Activated CD4-positive, alpha-beta T cell treated with anti-CD3 and anti-CD28 coated beads, Interleukin-2, amount 10 ng/mL, durations not matched to agents 7 days and 5 days (primary cell): ENCODE measurements around the gene MEX3D. TPM values are rescaled to one million over a fixed set of nuclear protein-coding genes. Genes with fewer than 3 reads are reported as not detected.
"Not testable (repeated sequence)": the region's sequence is repeated elsewhere in the genome, so short reads cannot be mapped to it uniquely, and the experiment has no call there.

Source experiments
- CTCF ChIA-PET: fragments of 350-600 bp; sonication (Branson Sonifier 250); formaldehyde crosslinking; loops from one replicate; lab custom pipeline; 2021; ENCODE audit warnings: antibody characterized with exemption; lab: Charles Lee
- POLR2A ChIA-PET: fragments of 350-600 bp; sonication (Branson Sonifier 250); formaldehyde crosslinking; loops from one replicate; lab custom pipeline; 2021; ENCODE audit warnings: antibody characterized with exemption; lab: Charles Lee
- DNase-seq: peaks from one replicate; pipeline ENCODE4 v3.0.0-alpha.2; 2020
- H3K27ac Mint-ChIP-seq: one replicate; pipeline ENCODE4 v1.8.0; 2021; ENCODE audit warnings: mild to moderate bottlenecking, moderate library complexity, mixed read lengths
- H3K27me3 Mint-ChIP-seq: one replicate; pipeline ENCODE4 v1.8.0; 2021; ENCODE audit warnings: mixed read lengths
- H3K36me3 Mint-ChIP-seq: one replicate; pipeline ENCODE4 v1.8.0; 2021; ENCODE audit warnings: low read depth, mixed read lengths
- H3K4me1 Mint-ChIP-seq: one replicate; pipeline ENCODE4 v1.8.0; 2021; ENCODE audit warnings: mixed read lengths
- H3K4me3 Mint-ChIP-seq: one replicate; pipeline ENCODE4 v1.8.0; 2021; ENCODE audit warnings: mild to moderate bottlenecking, moderate library complexity, mixed read lengths
- H3K9me3 Mint-ChIP-seq: one replicate; pipeline ENCODE4 v1.8.0; 2021; ENCODE audit warnings: mixed read lengths
- total RNA-seq, 2 experiments: library from RNA; stranded (reverse); gene quantifications; one replicate each; pipeline ENCODE4 v1.2.3, GENCODE V29; 2021

Gene MEX3D
- total RNA-seq, 2 experiments from 2014 or later: 10.0 to 12.1 TPM

DNA sequence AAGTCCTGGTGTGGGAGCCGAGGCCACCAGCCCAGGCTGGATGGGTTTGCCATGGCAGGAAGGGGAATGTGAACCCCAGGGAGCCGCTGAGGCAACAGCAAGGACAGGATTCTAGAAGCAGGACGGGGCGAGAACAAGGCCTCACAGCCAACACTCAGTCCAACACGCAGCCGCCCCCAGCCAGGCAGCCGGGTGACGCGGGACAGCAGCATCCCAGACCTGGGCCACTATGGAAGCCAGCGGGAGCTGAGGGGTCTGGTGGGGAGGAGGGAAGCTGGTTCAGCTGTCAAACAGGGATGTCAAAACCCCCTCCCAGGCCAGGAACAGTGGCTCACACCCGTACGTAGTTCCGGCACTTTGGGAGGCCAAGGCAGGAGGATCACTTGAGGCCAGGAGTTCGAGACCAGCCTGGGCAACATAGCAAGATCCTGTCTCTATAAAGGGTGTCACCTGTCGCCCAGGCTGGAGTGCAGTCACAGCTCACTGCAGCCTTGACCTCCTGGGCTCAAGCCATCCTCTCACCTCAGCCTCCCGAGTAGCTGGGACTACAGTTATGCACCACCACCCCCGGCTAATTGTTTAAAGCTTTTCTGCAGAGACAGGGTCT, 6.8 kb downstream of the MEX3D start:
- ChIA-PET POLR2A (no interaction called here), CTCF (interaction anchor here (1.0 kb wide), 1 partner anchor 265 kb away, joined by 5 read pairs; no protein-coding TSS in a partner anchor)
- no peak overlapping the region for H3K4me3 Mint-ChIP-seq

DNA sequence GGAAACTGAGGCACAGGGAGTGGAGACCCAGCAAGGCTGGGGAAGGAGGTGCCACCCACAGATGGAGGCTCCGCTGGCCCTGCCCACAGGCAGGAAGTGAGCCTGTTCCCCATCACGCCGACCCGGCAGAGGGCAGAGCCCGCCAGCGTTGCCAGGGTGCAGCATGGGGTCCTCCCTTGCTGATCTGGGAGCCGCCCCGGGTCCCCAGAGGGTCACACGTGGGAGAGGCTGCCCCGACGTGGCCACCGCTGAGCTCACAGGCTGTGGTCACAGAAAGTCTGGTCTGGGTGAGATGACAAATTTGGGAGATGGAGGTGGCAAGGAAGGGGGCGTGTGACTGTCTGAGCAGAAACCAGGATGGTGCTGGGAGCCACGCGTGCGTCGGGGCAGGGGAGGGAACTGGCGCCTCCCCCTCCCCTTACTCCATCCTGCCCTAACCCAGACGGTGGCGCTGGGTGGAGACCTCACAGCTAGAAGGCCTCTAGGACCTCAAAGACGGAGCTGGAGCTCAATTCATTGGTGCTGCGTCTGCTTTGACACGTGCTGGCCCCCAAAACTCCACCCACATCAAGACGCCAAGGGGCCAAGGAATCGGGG, 7.7 kb downstream of the MEX3D start:
- Mint-ChIP-seq H3K4me3 (no peak overlapping the region), H3K27me3 (peaks cover 1% of the 10 kb centered on the region), H3K9me3 (no peaks in the 10 kb centered on the region), H3K27ac (no peak overlapping the region), H3K36me3 (no peaks in the 10 kb centered on the region), H3K4me1 (peaks cover 3% of the 10 kb centered on the region)
- CTCF ChIA-PET: interaction anchor here (1.0 kb wide), 1 partner anchor 266 kb away, joined by 5 read pairs; no protein-coding TSS in a partner anchor
- POLR2A ChIA-PET: no interaction called here
- no peak for DNase-seq

More for the DNA sequence above, 6.8 kb downstream of the MEX3D start:
- H3K27me3 Mint-ChIP-seq: peaks cover 1% of the 10 kb centered on the region
- H3K27ac Mint-ChIP-seq: no peak overlapping the region
- no peaks in the 10 kb centered on the region for H3K9me3 Mint-ChIP-seq
- DNase-seq: no peak
- peaks cover 5% of the 10 kb centered on the region for H3K4me1 Mint-ChIP-seq
- H3K36me3 Mint-ChIP-seq: no peaks in the 10 kb centered on the region

DNA sequence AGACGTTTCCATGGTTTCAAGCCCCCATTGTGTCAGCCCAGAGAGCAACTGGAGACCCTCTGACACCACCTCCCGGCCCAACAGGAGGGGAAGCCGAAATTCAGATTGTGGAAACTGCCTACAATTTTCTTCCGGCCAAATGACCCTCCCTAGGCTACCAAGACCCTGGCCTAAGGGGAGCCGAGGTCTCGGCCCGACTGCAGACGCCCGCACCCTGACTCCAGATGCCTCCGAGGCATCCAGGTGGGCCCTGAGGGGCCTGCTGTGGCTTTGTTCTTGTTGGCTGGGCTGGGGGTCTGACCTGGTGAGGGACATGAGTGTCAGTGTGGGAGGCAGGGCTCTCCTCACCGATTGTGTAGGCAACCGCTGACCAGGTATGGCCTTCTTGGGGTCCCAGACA, 9.6 kb downstream of the MEX3D start:
- CTCF ChIA-PET: interaction anchor here (2.3 kb wide), 1 partner anchor 12 kb away, joined by 5 read pairs; no protein-coding TSS in a partner anchor
- no peaks in the 10 kb centered on the region for H3K36me3 Mint-ChIP-seq
- no peak overlapping the region for H3K27ac Mint-ChIP-seq
- POLR2A ChIA-PET: no interaction called here
- H3K9me3 Mint-ChIP-seq: no peaks in the 10 kb centered on the region
- peaks cover 3% of the 10 kb centered on the region for H3K4me1 Mint-ChIP-seq
- H3K27me3 Mint-ChIP-seq: no peaks in the 10 kb centered on the region
- no peak overlapping the region for H3K4me3 Mint-ChIP-seq
- DNase-seq: no peak

DNA sequence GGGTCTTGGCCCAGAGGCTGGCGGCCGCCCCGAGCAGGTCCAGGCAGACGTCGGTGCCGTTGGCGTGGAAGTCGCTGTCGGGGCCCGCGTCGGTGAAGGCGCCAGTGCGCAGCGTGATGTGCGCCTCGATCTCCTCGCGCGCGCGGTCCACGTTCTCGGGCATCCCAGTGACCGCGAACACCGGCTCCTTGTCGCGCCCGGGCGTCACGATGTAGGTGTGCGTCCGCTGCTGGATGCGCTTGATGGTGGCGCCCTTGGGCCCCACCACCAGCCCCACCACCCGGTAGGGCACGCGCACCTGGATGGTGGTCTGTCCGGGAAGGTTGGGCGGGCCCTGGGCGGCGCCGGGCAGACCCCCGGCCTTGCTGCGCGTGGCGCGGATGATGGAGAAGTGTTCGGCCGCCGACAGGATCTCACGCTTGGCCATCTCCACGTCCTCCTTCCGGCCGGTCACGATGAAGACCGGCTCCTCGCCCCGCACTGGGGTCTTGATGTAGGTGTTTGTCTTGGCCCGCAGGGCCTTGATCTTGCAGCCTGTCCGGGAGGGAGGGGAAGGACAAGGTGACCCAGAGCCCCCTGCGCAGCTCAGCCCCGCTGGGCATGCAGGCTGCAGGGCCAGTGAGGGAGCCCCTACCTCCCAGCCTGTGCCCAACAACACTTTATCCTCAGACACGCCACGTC, 11.6 kb downstream of the MEX3D start:
- ChIA-PET POLR2A (no interaction called here), CTCF (no interaction called here)
- Mint-ChIP-seq H3K27me3 (no peaks in the 10 kb centered on the region), H3K4me3 (no peak overlapping the region), H3K9me3 (no peaks in the 10 kb centered on the region), H3K36me3 (no peaks in the 10 kb centered on the region), H3K4me1 (peaks cover 3% of the 10 kb centered on the region), H3K27ac (no peak overlapping the region)
- no peak for DNase-seq

DNA sequence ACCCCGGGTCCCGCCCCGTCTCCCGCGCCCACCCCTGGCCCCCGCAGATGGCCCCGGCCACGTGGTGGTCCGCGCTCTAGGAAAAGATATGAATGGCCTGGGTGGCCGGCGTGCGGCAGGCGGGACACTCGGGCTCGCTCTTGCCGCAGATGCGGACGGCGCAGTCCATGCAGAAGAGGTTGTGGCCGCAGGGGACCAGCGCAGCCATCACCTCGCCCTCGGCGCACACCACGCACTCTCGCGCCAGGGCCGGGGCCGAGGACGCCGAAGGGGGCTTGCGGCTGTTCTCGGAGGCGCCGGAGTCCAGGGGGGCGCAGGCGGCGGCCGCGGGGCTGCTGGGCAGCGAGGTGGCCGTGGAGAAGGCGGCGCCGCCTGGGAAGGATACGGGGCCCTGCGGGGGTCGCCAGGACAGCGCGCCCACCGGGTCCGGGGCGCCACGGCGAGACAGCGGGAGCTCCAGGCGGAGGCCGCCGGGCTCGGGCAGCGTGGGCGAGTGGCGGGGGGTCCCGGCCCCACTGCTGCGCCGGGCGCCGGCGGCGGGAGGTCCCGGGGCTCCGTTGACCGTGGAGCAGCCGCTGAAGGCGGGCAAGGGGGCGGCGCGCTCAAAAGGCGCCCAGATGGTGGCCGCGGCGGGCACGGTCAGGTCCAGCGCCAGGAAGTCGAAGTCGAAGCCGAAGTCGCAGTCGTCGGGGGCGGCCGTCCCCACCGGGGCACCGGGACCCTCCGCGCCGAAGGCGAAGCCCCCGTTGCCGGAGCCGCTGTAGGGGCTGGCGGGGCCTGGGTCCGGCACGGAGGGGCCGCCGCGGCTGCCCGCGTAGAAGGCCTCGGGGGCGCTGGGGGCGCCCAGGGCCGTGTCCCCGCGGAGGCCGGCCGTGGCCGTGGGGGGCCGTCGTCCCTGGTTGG, 12.4 kb downstream of the MEX3D start:
- Mint-ChIP-seq H3K4me3 (no peak overlapping the region), H3K9me3 (no peaks in the 10 kb centered on the region)

DNA sequence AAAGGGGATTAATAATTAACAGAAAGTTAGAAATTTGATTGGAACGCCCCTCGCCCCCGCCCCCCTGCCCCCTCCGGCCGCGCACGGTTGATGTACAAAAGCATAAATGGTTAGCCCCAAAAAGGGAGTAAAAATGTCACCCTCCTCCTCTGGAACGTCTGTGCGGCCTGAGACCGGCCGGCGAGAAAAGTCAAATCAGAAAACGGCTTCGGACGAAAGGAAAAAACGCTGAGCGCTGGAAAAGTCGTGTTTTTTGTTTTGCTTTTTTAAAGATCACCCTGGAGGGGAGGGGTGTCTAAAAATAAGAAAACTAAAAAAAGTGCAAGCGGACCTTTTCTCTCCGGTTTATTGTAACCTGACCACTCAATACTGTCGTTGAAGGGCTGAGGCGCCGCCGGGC, 13.2 kb downstream of the MEX3D start:
- CTCF ChIA-PET: no interaction called here

More for the DNA sequence above, 12.4 kb downstream of the MEX3D start:
- H3K27me3 Mint-ChIP-seq: no peaks in the 10 kb centered on the region
- ChIA-PET CTCF (no interaction called here), POLR2A (no interaction called here)
- DNase-seq: no peak
- H3K36me3 Mint-ChIP-seq: no peaks in the 10 kb centered on the region
- no peak overlapping the region for H3K27ac Mint-ChIP-seq
- peaks cover 3% of the 10 kb centered on the region for H3K4me1 Mint-ChIP-seq

DNA sequence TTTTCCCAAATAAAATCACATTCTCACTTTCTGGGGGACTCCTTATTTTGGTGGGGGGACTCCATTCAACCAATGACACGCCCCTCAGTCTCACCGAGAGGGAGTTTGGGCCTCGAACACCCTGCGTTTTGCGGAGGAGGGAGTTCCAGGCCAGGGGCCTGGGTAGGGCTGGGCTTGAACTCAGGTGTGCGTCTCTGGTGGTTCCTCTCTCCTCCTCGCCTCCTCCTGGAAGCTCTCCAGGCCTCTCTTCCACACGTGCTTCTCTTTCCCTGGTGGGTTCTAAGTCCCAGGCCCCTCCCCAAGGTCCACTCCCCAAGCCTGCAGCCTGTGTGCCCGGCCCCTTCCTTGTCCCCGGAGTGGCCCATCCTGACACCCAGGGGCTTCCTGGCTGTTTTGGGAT, 14.7 kb downstream of the MEX3D start:
- DNase-seq: no peak
- H3K4me3 Mint-ChIP-seq: no peak overlapping the region
- H3K27me3 Mint-ChIP-seq: no peaks in the 10 kb centered on the region
- ChIA-PET CTCF (no interaction called here), POLR2A (no interaction called here)
- no peaks in the 10 kb centered on the region for H3K36me3 Mint-ChIP-seq
- no peaks in the 10 kb centered on the region for H3K4me1 Mint-ChIP-seq
- no peaks in the 10 kb centered on the region for H3K9me3 Mint-ChIP-seq
- no peak overlapping the region for H3K27ac Mint-ChIP-seq

More for the DNA sequence above, 13.2 kb downstream of the MEX3D start:
- no peaks in the 10 kb centered on the region for H3K4me1 Mint-ChIP-seq
- no peak overlapping the region for H3K27ac Mint-ChIP-seq
- no peak overlapping the region for H3K4me3 Mint-ChIP-seq
- H3K27me3 Mint-ChIP-seq: no peaks in the 10 kb centered on the region
- POLR2A ChIA-PET: no interaction called here
- H3K36me3 Mint-ChIP-seq: no peaks in the 10 kb centered on the region
- no peak for DNase-seq
- H3K9me3 Mint-ChIP-seq: no peaks in the 10 kb centered on the region

DNA sequence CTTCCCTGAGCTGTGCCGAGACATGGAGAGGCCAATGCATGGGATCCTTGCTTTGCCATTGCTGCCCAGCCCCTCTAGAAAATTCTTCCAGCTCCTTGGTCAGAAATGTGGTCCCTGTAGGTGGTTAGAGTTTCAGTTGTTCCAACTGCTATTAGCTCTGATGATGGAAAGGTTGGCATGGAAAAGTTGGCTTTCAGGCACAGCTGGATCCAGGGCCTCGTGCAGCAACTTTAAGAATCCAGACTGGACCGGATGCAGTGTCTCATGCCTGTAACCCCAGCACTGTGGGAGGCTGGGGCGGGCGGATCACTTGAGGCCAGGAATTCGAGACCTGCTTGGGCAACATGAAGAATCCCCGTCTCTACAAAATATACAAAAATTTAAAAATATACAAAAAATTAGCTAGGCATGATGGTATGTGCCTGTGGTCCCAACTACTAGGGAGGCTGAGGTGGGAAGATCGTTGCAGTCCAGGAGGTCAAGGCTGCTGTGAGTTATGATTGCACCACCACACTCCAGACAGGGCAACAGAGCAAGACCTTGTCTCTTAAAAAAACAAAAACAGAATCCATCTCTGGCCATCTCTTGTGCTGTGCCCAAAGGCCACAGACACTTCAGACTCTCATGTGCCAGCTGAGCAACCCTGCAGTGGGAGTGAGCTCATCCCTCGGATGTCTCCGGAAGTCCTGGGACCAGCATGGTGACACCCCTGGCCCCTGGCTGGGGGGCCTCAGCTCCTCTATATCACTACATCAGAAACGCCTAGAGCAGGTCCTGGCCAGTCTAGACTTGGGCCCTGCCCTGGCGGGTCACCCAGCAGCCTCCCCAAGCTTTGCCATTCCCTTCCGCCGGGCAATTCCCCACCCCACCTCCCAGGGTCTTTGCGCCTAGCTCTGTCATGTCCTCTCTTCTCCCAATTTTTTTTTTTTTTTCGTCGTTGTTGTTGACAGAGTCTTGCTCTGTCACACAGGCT, 16.8 kb downstream of the MEX3D start:
- no peaks in the 10 kb centered on the region for H3K9me3 Mint-ChIP-seq
- peaks cover under 1% of the 10 kb centered on the region for H3K4me1 Mint-ChIP-seq
- DNase-seq: no peak
- no peaks in the 10 kb centered on the region for H3K27me3 Mint-ChIP-seq
- no peak overlapping the region for H3K27ac Mint-ChIP-seq
- no peaks in the 10 kb centered on the region for H3K36me3 Mint-ChIP-seq
- CTCF ChIA-PET: interaction anchor here (0.6 kb wide), 2 partner anchors 13 to 357 kb away, joined by 3 read pairs; no protein-coding TSS in a partner anchor
- POLR2A ChIA-PET: no interaction called here
- no peak overlapping the region for H3K4me3 Mint-ChIP-seq

DNA sequence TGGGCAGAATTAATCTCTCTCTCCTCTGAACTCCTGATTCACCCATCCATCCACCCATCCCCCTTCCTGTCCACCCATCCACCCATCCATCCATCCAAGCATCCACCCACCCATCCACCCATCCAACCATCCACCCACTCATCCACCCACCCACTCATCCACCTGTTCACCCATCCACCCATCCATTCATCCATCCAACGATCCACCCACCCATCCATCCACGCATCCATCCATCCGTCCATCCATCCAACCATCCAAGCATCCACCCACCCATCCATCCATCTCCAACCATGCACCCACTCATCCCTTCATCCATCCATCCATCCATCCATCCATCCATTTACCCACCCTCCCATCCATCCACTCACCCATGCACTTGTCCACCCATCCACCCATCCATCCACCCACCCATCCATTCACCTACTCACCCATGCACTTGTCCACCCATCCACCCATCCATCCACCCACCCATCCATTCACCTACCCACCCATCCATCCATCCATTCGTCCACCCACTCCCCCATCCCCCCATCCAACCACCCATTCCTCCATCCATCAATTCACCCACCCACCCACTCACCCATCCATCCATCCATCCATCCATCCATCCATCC, 18.7 kb downstream of the MEX3D start:
- Mint-ChIP-seq H3K36me3 (no peaks in the 10 kb centered on the region), H3K9me3 (no peaks in the 10 kb centered on the region), H3K27ac (no peak overlapping the region), H3K4me1 (peaks cover 4% of the 10 kb centered on the region), H3K27me3 (peaks cover 6% of the 10 kb centered on the region), H3K4me3 (no peak overlapping the region)
- DNase-seq: no peak
- ChIA-PET POLR2A (no interaction called here), CTCF (interaction anchor here (1.6 kb wide), 1 partner anchor 12 kb away, joined by 4 read pairs; no protein-coding TSS in a partner anchor)

DNA sequence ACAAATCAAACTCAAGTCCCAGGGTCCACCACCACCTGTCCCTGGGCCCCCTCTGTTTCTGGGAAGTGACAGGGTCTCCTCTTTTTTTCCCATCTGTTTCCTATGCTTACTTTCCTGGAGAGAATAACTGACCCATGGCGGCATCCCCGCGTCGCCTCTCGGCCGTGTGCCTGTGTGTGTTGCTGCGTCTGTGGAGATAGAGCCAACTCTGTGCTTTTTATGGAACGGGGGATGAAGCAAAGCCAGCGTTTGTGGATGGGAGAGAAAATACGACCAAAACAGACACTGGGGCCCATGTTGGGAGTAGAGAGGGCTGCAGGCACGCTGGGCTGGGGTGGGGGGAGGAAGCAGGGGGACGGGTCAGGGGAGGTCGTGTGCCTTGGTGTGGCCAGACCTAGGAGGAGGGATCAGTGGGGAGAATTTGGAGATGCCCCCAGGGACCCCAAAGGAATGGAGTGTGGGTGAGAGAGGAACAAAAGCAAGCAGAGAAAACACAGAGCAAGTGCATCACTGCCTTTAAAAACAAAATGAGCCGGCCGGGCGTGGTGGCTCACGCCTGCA, 27.7 kb downstream of the MEX3D start:
- no peaks in the 10 kb centered on the region for H3K9me3 Mint-ChIP-seq
- H3K27ac Mint-ChIP-seq: no peak overlapping the region
- H3K4me1 Mint-ChIP-seq: no peaks in the 10 kb centered on the region
- no peak overlapping the region for H3K4me3 Mint-ChIP-seq
- ChIA-PET CTCF (no interaction called here), POLR2A (no interaction called here)
- H3K27me3 Mint-ChIP-seq: peaks cover 13% of the 10 kb centered on the region
- no peak for DNase-seq
- H3K36me3 Mint-ChIP-seq: no peaks in the 10 kb centered on the region

DNA sequence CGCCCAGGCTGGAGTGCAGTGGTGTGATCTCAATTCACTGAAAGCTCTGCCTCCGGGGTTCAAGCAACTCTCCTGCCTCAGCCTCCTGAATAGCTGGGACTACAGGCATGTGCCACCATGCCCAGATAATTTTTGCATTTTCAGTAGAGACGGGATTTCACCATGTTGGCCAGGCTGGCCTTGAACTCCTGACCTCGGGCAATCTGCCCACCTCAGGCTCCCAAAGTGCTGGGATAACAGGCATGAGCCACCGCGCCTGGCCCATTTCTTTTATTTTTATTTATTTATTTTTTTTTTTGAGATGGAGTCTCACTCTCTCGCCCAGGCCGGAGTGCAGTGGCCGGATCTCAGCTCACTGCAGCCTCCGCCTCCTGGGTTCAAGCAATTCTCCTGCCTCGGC, 28.4 kb downstream of the MEX3D start:
- H3K27ac Mint-ChIP-seq, H3K4me1 Mint-ChIP-seq, H3K4me3 Mint-ChIP-seq, H3K9me3 Mint-ChIP-seq, POLR2A ChIA-PET, H3K36me3 Mint-ChIP-seq, CTCF ChIA-PET, DNase-seq: not testable (repeated sequence)
- peaks cover 13% of the 10 kb centered on the region for H3K27me3 Mint-ChIP-seq
